DLD1 (cell line): ENCODE results near the gene MUC12.
"Not testable (repeated sequence)": the region's sequence is repeated elsewhere in the genome, so short reads cannot be mapped to it uniquely, and the experiment has no call there.

Experiments
- in situ Hi-C: cut with HindIII; loops from 2 replicates; pipeline ENCODE4 v1.10.0; 2017; ENCODE audit warnings: low sequenced_read_pairs

The MUC12 gene

DNA sequence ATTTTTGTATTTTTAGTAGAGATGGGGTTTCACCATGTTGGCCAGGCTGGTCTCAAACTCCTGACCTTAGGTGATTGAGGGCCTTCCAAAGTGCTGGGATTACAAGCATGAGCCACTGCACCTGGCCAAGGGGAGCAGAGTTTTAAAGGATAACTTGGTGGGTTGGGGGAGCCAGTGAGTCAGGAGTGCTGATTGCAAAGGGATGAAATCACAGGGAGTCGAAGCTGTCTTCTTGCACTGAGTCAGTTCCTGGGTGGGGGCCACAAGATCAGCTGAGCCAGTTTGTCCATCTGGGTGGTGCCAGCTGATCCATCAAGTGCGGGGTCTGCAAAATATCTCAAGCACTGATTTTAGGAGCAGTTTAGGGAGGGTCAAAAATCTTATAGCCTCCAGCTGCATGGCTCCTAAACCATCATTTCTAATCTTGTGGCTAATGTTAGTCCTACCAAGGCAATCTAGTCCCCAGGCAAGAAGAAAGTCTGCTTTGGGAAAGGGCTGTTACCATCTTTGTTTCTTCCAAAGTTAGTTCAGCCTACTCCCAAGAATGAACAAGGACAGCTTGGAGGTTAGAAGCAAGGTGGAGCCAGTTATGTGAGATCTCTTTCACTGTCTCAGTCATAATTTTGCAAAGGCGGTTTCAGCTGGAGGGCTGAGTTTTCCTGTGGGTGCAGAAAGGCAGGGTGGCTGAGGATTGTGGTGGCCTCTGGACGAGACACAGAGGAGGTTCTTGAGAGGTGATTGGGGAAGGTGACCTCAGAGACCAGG lies 15.8 kb downstream of the MUC12 start:
- in situ Hi-C loops = not testable (repeated sequence)

DNA sequence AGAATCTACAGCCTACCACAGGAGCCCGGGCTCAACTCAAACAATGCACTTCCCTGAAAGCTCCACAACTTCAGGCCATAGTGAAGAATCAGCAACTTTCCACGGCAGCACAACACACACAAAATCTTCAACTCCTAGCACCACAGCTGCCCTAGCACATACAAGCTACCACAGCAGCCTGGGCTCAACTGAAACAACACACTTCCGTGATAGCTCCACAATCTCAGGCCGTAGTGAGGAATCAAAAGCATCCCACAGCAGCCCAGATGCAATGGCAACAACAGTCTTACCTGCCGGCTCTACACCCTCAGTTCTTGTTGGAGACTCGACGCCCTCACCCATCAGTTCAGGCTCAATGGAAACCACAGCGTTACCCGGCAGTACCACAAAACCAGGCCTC lies 22.3 kb downstream of the MUC12 start:
- in situ Hi-C loops = no loop called here

DNA sequence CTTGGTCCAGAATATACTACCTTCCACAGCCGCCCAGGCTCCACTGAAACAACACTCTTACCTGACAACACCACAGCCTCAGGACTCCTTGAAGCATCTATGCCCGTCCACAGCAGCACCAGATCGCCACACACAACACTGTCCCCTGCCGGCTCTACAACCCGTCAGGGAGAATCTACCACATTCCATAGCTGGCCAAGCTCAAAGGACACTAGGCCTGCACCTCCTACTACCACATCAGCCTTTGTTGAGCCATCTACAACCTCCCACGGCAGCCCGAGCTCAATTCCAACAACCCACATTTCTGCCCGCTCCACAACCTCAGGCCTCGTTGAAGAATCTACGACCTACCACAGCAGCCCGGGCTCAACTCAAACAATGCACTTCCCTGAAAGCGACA lies 22.9 kb downstream of the MUC12 start:
- in situ Hi-C loops = not testable (repeated sequence)

GRCh38 chr7:100994671-100995070 lies 25.3 kb downstream of the MUC12 start:
- in situ Hi-C loops = not testable (repeated sequence)

GRCh38 chr7:100998530-100998929 lies 29.2 kb downstream of the MUC12 start:
- in situ Hi-C loops = not testable (repeated sequence)

DNA sequence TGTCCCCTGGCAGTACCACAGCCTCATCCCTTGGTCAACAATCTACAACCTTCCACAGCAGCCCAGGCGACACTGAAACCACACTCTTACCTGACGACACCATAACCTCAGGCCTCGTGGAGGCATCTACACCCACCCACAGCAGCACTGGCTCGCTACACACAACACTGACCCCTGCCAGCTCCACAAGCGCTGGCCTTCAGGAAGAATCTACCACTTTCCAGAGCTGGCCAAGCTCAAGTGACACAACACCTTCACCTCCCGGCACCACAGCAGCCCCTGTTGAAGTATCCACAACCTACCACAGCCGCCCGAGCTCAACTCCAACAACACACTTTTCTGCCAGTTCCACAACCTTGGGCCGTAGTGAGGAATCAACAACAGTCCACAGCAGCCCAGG lies 30.0 kb downstream of the MUC12 start:
- in situ Hi-C loops = not testable (repeated sequence)

DNA sequence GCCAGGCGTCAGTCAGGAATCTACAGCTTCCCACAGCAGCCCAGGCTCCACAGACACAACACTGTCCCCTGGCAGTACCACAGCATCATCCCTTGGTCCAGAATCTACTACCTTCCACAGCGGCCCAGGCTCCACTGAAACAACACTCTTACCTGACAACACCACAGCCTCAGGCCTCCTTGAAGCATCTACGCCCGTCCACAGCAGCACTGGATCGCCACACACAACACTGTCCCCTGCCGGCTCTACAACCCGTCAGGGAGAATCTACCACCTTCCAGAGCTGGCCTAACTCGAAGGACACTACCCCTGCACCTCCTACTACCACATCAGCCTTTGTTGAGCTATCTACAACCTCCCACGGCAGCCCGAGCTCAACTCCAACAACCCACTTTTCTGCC lies 30.7 kb downstream of the MUC12 start:
- in situ Hi-C loops = loop anchor here (10.0 kb wide), 1 partner anchor 55 kb away; no protein-coding TSS in a partner anchor

DNA sequence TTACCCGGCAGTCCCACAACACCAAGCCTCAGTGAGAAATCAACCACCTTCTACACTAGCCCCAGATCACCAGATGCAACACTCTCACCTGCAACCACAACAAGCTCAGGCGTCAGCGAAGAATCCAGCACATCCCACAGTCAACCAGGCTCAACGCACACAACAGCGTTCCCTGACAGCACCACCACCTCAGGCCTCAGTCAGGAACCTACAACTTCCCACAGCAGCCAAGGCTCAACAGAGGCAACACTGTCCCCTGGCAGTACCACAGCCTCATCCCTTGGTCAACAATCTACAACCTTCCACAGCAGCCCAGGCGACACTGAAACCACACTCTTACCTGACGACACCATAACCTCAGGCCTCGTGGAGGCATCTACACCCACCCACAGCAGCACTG lies 33.0 kb downstream of the MUC12 start:
- in situ Hi-C loops = loop anchor here (10.0 kb wide), 1 partner anchor 52 kb away; no protein-coding TSS in a partner anchor

DNA sequence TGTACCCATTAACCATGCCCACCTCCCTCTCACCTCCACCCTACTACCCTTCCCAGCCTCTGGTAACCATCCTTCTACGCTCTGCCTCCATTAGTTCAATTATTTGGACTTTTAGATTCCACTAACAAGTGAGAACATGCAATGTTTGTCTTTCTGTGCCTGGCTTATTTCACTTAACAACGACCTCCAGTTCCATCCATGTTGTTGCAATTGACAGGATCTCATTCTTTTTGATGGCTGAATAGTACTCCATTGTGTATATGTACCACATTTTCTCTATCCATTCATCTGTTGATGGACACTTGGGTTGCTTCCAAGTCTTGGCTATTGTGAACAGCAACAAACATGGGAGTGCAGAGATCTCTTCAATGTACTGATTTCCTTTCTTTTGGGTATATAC lies 38.0 kb downstream of the MUC12 start:
- in situ Hi-C loops = loop anchor here (10.0 kb wide), 1 partner anchor 47 kb away; no protein-coding TSS in a partner anchor

- in situ Hi-C loops = loop anchor here (10.0 kb wide), 1 partner anchor 45 kb away; no protein-coding TSS in a partner anchor
Measured at GRCh38 chr7:101009629-101010028, 40.3 kb downstream of the MUC12 start.

DNA sequence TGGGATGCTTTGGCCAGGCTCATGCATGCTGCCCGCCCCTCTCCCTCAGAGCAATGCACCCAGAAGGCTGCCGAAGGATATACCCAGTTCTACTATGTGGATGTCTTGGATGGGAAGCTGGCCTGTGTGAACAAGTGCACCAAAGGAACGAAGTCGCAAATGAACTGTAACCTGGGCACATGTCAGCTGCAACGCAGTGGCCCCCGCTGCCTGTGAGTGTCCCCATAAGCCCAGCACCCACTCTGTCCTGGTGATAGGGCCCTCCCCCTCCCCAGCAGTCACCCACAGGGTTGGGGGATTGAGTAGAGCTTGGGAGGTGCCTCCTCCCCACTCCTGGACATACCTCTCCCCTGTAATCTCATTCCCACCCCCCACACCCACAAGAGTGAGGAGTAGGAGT lies 43.6 kb downstream of the MUC12 start:
- in situ Hi-C loops = no loop called here

- in situ Hi-C loops = no loop called here
Measured at GRCh38 chr7:101015626-101016025, 46.3 kb downstream of the MUC12 start.

GRCh38 chr7:101017064-101017777 lies 47.9 kb downstream of the MUC12 start:
- in situ Hi-C loops = no loop called here

GRCh38 chr7:101018271-101019167 lies 49.2 kb downstream of the MUC12 start:
- in situ Hi-C loops = no loop called here

GRCh38 chr7:101020444-101020843 lies 51.1 kb downstream of the MUC12 start:
- in situ Hi-C loops = no loop called here

DNA sequence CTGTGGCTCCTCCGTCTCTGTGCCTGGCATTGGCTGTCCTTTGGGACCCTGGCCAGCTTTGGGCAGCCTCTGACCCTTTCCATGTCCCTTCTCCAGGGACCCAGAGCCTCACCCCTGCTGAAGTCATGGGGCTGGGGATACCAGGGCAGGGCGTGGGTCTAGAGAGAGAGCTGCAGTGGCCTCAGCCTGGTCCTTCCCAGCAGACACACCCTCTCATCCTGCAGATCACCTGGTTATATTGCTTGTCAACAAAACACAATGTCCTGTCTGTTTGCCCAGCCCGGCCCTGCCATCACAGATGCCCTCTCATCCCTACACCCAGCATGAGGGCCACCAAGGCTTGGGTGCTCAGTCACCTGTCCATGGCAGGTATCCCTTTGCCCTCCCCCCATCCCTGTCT lies 52.3 kb downstream of the MUC12 start:
- in situ Hi-C loops = no loop called here

DNA sequence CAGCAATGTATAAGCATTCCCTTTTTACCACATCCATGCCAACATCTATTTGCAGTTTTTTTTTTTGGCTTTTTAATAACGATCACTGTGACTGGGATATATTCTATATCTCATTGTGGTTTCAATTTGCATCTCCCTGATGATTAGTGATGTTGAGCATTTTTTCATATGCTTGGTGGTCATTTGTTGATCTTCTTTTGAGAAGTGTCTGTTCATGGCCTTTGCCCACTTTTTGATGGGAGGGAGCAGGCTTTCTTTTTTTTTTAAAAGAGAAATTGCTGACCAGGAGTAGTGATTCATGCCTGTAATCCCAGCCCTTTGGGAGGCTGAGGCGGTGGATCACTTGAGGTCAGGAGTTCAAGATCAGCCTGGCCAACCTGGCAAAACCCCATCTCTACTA lies 54.5 kb downstream of the MUC12 start:
- in situ Hi-C loops = no loop called here

DNA sequence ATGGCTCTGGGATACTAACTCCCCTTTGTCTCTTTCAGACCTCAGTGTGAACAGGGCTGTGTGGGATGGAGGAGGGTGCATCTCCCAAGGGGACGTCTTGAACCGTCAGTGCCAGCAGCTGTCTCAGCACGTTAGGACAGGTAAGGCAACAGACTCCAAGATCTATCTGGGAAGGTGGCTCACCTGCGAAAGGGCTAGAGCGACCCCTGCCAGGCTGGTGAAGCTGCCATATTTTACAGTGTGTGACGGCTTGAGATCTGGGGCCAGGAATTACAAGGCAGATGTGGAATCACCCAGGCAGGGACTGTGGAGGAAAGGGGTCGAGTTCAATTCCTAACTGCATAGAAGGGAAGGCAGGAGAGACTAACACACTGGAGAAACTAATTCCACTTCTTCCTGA lies 61.7 kb downstream of the MUC12 start:
- in situ Hi-C loops = no loop called here

DNA sequence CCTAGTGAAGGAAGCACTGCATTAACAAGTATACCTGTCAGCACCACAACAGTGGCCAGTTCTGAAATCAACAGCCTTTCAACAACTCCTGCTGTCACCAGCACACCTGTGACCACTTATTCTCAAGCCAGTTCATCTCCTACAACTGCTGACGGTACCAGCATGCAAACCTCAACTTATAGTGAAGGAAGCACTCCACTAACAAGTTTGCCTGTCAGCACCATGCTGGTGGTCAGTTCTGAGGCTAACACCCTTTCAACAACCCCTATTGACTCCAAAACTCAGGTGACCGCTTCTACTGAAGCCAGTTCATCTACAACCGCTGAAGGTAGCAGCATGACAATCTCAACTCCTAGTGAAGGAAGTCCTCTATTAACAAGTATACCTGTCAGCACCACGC lies 66.6 kb downstream of the MUC12 start:
- in situ Hi-C loops = no loop called here

DNA sequence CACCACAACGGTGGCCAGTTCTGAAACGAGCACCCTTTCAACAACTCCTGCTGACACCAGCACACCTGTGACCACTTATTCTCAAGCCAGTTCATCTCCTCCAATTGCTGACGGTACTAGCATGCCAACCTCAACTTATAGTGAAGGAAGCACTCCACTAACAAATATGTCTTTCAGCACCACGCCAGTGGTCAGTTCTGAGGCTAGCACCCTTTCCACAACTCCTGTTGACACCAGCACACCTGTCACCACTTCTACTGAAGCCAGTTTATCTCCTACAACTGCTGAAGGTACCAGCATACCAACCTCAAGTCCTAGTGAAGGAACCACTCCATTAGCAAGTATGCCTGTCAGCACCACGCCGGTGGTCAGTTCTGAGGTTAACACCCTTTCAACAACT lies 71.9 kb downstream of the MUC12 start:
- in situ Hi-C loops = not testable (repeated sequence)

GRCh38 chr7:101058355-101058754 lies 89.0 kb downstream of the MUC12 start:
- in situ Hi-C loops = loop anchor here (5.0 to 10.0 kb wide), 3 partner anchors 54 to 174 kb away; partner anchors contain the start of gene UFSP1
